Measurements from ENCODE around the gene NFIA.

The NFIA gene

DNA sequence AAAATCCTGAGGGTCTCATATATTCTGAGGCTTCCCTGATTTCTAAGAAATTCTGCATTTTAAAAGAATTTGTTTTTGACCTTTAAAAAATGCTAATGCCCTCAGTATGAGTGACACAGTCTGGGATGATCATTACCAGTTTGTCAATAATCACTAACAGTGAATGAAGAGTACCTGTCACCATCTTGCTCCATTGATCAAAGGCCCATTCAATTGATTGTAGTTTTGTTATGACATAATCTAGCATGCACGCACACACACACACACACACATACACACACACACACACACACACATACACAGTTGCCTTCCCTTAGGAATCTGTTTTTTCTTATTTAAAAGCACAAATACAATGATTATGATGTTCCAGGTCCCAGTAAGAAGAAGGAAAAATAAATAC, 250.4 kb downstream of the NFIA start:
- DNase-seq (ENCODE audit: low read depth in 2 of 2), result no peak

DNA sequence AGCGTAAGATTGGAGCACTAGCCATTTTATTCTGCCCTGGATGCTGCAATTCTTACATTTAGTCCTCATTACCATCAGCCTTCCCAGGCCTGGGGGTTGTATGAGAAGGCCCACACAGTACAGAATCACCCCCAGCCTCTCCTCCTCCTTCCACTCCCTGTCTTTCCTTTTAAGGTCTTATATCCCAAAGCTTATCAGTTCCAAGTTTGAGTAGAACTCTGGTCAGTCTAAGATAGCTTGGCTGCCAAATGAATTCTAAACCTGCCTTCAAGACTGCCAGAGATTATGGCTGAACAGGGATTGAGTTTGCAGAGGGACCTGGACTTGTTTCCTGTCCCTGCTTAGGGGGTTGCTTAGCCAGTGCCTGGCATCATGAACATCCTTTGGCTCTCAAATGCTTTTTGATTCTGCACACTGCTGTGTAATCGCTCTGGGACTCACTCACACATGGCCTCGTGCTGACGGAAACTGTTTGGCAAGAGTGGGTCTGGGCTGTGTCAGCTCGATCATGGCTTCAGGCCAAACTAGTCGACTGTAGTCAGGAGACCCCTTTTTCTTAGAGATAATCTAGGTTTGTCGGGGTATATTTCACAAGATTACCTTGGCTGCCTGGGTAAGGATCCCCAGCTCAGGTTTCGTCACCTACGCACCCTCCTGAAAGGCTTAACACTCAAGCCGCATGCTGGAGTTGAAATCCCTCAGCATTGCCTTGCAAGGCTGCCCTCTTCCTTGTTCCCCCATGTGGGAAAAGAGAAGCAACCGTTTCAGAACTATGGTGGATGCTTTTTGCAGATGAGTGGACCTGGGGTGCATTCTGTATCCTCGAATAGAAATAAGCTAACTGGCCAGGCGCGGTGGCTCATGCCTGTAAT, 252.6 kb downstream of the NFIA start:
- no peak for DNase-seq (ENCODE audit: low read depth in 2 of 2)

DNA sequence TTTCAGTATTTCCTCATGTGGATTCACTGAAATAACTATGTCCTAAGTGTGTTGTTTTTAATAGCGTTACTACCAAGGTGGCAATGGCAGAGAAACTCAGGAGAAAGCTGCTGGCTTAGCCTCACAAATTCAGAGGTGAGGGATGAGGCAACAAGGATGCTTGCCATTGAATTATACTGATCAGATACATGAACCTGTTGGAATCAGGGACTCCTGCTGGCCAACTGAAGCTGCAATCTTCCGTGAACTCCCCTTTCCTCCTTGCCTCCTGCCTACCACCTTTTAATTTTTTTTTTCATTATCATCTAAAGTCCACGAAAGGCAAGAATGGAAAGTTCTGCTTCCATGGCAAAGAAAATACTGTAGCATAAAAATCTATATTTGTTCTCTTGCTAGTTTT, 254.7 kb downstream of the NFIA start:
- no peak for DNase-seq (ENCODE audit: low read depth in 2 of 2)

DNA sequence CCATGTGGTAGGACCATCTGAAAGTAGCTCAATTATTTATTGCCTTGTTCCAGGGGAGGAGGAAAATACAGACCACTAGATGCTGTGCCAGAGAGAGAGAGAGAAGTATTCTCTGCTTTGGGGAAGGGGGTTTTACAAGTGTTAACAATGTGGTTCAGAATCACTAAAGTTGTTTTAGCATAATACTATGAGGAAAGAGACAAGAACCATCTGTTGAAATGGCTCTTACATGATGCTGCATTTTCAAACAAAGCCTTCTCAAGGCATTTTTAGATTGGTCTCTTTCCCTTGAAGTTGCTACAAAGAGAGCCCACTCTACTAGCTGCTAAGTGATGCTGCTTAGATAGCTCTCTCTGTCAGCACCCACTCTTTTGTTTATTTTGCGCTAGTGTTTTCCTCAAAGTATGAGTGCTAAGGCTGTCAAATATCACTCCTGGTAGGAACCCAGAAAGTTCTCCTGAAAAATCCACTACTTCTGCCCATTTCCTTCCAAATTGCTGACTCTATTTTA, 255.1 kb downstream of the NFIA start:
- DNase-seq (ENCODE audit: low read depth in 2 of 2), result no peak

DNA sequence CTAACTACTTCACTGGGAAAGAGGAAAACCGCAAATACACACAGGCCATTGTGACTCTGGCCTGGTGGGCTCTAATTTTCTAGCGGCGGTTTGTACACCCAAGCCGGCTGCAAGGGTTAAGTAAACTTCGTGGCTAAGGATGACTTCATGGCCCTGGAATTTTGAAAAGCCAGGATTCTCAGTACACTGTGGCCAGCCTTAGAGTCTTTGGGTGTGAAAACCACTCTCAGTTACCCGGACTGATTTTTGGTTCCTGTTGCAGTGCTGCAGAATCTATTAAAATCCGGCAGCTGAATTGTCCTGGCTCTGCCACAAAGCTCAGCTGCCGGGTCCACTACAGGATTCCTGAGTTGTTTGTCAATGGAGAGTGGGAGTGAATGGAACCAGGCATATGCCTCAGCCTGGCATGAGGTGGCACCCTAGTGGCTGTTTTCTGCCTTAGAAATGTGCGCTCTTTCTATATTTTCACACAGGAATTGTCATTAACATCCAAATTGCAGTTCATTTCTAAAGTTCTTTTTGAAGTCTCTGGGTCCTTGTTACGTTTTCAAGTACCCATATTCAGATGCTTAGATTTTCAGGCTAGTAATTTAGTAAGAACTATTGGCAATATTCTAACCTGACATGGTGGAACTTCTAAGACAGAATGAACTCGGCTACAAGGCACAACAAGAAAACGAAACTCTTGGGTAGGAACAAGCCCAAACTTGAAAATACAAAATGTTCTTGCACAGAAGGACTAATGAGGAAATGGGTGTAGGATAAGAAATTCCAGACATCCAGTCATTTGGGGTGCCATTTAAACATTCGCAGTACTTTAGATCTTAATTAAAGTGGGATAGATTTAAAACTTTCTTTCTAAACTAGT, 255.9 kb downstream of the NFIA start:
- DNase-seq (ENCODE audit: low read depth in 2 of 2), result no peak

DNA sequence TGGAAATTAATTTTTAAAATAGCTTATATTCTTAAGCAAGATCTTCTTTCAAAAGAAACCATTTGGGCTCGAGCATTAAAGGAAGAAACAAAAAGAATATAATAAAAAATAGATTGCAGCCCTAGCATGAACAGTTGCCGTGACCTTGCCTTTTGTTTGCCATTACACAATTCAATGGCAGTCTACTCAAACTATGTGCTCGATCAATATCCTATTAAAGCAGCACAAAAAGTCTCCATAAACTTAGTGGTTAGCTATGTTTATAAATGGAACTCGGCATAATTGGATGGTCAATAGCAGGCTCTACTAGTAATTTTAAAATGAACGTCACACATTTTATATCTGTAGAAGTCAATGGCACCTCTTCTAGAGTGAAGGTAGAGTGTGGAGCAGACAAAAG, 256.5 kb downstream of the NFIA start:
- DNase-seq (ENCODE audit: low read depth in 2 of 2), result no peak

DNA sequence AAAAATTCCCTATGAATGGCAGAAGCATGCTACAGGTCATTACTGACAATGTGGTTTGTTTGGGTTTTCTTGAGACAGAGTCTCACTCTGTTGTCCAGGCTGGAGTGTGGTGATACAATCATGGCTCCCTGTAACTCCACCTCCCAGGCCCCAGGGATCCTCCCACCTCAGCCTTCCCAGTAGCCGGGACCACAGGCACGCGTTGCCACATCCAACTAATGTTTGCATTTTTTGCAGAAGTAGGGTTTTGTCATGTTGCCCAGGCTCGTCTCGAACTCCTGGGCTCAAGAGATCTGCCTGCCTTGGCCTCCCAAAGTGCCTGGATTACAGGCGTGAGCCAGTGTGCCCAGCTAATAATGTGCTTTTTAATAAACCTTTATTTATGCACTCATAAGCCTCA, 259.1 kb downstream of the NFIA start:
- DNase-seq (ENCODE audit: low read depth in 2 of 2), result no peak

DNA sequence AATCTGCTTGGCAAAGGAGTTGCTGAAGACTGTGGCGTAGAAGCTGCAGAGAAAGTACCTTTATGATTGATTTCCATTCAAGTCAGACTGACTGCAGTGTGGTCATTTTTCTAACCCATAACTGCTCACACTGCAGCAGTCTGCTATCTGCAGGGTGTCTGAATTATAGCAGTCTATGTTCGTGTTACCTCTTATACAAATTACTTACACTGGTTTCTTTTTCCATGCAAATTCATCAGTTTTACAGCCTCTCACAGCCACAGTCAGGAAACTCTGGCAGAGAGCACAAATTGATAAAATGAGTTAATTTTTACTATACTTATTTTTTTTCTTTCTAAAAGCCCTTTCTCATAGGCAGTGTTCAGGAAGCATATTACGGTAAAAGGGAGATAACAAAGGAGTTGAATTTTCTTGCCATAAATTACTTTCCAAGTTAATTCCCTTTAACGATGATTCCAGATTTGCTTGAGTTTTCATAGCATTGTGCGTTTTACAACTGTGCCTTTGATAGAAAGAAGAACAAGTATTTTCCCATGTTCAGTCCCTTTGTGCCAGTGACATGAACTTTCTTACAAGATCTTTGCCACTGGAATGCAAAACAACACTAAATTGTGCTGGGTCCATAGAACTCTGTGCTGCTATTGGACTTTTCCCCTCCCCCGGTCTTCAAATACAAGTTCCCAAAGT, 261.5 kb downstream of the NFIA start:
- DNase-seq (ENCODE audit: low read depth in 2 of 2), result no peak

DNA sequence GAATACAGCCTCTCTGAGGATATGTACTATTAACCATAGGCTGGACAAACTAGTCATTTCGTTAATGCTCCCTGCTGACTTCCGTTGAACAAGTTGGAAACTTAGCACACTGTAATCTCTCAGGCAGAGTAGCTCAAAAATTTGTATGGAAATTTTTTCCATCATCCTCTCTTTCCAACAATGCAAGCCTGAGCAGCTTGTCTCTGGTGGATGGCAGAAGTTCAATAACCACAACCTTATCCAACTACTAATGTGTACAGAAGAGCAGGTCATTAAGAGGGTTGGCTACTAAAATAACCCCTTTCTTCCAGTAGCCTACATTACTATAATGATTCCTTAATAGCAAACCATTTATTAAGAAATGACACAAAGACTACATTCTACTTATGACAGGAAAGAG, 262.3 kb downstream of the NFIA start:
- no peak for DNase-seq (ENCODE audit: low read depth in 2 of 2)

DNA sequence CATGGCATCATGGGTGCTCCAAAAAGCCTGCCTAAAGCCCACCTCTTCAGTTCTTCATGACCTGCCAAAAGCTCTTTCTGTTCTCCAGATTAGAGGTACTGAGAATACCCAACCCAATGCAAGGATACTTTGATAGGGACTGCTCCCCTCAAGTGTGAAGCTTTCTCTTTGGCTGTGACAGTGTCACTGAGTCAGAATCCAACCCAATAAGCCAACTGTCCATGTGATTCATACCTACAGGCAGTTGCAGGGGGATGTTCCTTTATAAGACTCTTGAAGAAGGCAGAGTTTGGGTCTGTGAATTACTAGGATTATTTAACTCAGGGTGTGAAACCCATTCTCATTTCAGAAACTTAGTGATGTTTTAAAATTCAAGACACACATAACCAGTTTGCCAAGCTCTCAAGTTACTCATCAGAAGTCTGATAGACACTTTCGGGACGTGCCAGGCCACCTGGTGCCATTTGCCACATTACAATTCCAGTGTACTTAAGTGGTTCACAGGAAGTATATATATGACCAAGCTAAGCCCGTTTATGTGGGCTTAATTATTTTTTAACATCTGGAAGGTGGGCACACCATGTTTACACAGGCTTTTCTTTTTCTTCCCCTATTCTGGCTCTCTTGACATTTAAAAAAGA, 265.8 kb downstream of the NFIA start:
- no peak for DNase-seq (ENCODE audit: low read depth in 2 of 2)

DNA sequence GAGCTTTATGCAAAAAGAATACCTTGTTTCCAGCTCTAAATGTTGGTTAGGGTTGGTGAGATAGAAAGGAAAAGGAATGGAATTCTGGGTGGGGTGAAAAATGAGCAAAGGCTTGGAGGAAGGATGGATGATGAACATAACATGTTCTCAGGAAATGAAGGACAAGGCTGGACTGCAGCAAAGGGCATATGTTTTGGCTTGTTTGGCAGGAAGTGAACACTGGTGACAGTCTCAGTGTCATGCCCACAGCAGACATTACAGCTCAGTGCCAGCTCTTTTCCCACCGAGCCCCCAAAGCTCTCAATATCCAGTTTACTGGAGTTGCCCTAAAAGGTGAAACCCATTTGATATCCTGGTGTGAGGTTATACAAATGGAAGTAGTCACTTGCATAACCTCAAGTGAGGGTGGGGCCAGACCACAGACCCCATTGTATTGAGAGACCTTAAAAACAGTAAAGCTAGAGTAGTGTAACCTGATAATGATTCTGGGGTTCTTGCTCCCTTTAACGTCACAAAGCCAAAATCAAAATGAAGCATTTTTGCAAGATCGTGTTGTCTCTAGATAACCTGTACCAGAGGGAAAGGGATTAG, 270.6 kb downstream of the NFIA start:
- DNase-seq (ENCODE audit: low read depth in 2 of 2), result no peak

DNA sequence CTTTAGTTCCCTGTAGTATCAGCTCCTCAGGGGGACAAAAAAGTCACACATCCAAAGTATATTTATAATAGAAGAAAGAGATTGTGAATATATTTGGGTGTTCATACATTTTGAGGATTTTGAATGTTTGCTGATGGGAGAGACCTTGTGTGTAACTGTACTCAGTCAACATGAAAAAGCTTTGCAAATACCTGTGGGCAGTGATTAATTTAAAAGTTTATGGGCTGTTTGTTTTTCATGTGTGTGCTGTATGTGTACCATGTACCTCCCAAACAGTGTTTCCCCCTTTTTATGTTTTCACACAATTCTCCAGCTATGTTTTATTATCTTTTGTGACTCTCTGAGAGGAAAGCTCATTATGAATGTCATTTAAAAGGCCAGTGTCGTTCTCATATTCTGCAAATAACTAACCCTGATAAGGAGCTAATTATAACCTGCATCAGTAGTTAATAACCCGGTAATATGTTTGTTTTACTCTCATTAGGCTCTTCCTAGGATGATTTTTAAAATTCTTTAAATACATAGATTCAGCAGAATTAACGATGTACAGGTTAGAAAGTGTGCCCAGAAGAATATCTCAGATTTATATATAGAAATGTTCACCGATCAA, 271.5 kb downstream of the NFIA start:
- no peak for DNase-seq (ENCODE audit: low read depth in 2 of 2)

DNA sequence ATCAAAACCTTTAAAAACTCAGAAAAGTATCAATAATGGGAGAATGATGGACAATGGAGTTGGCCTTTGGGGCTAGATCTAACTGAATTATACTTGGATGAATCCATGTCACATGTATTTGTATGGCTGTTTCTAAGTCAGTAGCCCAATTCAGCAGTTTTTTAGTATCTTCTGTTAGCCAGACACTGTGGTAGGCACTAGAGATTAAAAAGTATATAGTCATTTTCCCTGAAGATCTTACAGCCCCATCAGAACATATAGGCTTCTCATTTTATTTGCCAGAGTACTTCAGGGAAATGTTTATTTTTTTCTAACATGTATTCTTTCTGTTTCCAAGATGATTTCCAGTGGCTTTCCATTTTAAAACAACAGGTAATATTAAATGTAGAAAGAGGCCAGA, 273.7 kb downstream of the NFIA start:
- DNase-seq (ENCODE audit: low read depth in 2 of 2), result no peak

DNA sequence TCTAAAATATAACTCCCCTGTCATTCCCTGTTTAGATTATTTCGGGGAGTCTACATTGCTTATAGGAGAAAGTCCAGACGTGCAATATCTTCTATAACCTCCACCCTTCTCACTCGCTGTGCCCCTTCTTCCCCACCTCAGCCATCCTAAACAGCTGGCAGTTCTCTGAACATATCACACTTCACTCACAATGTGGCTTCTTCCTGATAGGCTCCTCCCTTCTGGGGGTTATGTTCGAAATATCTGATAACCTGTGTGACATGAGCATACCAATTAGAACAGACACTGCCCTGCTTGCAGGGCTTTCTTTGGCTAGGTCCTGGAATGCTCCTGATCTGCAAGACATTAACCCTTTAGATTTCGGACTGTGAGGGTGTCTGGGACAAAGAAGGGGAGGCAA, 274.6 kb downstream of the NFIA start:
- DNase-seq (ENCODE audit: low read depth in 2 of 2), result no peak

DNA sequence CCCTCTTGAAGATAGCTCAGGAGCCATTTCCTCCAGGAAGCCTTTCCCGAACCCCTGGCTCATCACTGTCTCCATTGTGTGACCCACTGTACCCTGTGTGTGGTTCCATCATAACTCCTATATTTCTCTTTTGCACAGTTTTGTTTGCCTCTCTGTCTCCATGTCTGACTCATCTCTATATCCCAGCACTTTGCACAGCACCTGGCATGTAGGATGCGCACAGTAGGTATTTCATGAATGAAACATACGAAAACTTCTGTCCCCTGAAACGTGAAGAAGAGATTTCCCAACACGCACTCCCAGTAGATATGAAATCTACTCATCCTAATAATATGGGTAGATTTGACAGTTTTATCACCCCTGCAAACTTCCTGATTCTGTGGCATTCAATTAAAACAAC, 275.2 kb downstream of the NFIA start:
- no peak for DNase-seq (ENCODE audit: low read depth in 2 of 2)

DNA sequence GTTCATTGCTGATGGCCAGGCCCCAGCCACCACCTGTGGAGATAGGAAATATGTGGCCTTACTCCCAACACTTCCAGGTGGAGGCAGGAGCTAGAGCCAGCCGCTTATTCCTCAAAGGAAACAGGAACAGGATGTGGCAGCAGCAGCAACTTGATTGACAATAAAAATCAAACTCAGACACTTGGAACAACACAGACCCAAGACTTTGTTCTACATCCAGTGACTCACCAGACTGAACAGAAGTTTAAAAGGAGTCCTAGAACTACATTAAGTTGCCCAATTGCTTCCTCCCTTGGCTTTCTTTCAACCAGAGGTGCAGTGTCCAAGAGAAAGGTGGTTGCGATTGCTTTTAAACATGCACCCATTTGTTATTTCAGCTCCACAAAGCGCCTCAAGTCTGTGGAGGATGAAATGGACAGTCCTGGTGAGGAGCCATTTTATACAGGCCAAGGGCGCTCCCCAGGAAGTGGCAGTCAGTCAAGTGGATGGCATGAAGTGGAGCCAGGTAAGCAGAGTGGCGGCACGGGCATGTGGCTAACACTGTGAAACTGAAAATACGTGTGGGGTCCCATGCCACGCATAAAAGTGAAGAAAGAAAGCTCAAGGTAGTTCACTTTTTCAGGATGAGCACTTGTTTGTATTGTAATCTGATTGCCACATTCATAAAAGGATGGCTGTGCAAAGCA, 276.6 kb downstream of the NFIA start:
- no peak for DNase-seq (ENCODE audit: low read depth in 2 of 2)

DNA sequence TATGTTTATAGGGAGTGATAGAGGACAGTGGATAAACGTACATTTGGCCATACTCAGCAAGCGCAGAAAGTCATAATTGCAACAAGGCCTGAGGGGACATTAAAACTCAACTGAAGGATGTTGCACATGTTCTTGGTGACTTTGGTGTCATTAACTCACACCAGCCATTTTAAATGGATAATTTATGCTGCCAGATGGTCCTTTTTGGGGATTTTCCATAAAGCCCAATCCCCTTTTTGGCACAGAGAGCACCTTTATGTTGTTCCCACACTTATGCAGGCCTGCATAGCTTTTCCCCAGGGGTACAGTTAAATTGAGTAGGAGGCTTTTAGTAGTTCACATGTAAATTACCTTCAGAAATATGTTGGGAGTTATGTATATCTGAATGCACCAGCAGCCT, 279.6 kb downstream of the NFIA start:
- DNase-seq (ENCODE audit: low read depth in 2 of 2), result no peak

DNA sequence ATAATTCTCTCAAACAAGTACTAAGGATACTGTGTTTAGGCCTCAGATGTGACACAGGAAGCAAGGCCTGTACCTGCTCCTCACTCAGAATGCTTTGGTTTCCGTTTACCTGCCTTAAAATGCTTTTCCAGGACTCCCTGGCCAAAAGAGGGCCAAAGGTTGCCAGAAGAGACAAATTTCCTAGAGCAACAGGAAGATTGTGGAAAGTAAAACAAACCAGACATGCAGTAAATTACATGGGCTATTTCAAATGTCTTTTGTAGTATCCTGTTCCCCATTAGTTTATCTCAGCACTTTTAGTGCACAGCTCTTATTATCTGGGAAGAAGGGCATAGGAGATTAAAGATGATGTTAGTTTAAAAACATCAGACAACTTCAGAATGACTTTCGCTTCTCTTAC, 280.0 kb downstream of the NFIA start:
- no peak for DNase-seq (ENCODE audit: low read depth in 2 of 2)

DNA sequence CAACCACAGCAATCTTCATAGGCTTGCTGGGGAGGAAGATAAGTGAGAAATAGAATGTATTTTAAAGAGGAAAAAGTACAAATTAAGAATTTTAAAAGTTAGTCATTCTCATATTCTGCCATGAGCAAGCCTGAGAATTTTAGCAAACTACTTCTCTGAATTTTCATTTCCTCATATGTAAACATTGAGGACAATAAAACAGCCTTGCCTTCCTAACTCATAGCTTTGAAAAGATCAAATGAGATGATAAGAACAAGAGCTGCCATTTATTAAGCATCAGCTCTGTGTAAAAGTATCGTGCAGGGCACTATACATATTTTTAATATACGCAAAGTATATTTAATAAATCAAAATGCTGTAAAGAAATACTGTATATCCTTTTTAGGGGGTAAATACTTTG, 286.0 kb downstream of the NFIA start:
- DNase-seq (ENCODE audit: low read depth in 2 of 2), result no peak

DNA sequence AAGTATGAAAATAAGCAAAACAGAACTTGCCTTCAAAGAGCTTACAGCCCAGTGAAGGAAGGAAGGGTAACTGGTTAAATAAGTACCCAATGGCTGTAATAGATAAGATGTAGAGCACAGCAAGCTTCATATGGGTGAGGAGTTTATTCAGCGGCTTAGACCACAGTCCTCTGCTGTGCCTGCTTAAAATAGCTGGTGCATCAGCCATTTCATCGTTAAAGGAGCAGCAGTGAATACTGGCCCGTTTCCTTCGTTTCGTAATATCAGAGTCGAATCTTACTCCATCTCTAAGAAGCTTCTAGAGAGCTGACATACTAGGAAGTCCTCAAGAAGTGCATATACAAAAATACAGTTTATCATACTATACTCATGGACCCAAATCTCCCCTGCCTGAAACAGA, 286.5 kb downstream of the NFIA start:
- no peak for DNase-seq (ENCODE audit: low read depth in 2 of 2)

Data from stimulated activated CD4-positive, alpha-beta T cell treated with anti-CD3 and anti-CD28 coated beads, Interleukin-1b, Interleukin-23, amount 100 ng/mL, for 4 hours (primary cell).